H1 (cell line): ENCODE data around the gene ZFTA. TPM values are rescaled to one million over a fixed set of nuclear protein-coding genes. Genes with fewer than 3 reads are reported as not detected.

Experiments
- ASH2L ChIP-seq: fragments of 200-600, 300-600 bp; sonication (generic); IDR thresholded peaks from one replicate; pipeline ENCODE4 v1.7.1; 2017; ENCODE audit warnings: low read length
- BCL11A ChIP-seq, 2 experiments: IDR thresholded peaks; one replicate each; pipeline ENCODE4 v1.6.1; 2011; ENCODE audit warnings: low read depth in 2 of 2, low read length in 2 of 2, mild to moderate bottlenecking in 2 of 2
- CBX5 ChIP-seq: fragments of 300-800, 300-1000 bp; sonication (generic); IDR thresholded peaks from 2 replicates; pipeline ENCODE4 v1.7.1; 2016; ENCODE audit warnings: antibody characterized with exemption, low read length, low read depth
- CHD1 ChIP-seq: IDR thresholded peaks from 2 replicates; pipeline ENCODE4 v1.6.1; 2012; ENCODE audit warnings: low read depth, low read length, improper control_type of control experiment
- CREB1 ChIP-seq: IDR thresholded peaks from 2 replicates; pipeline ENCODE4 v1.6.1; 2012; ENCODE audit warnings: inconsistent platforms
- CTBP2 ChIP-seq: IDR thresholded peaks from 2 replicates; pipeline ENCODE4 v1.7.0; 2011; ENCODE audit warnings: borderline replicate concordance, mild to moderate bottlenecking, moderate library complexity, mixed read lengths, low read length; ENCODE audit not compliant: insufficient read depth, insufficient read length
- CTCF ChIP-seq, 3 experiments: IDR thresholded peaks; 1 replicate in 2 of 3; 2 replicates in 1 of 3; pipeline versions ENCODE4 v1.5.1 to v1.6.1; 2011; ENCODE audit warnings: low read length in 3 of 3, mild to moderate bottlenecking in 3 of 3, inconsistent platforms in 2 of 3, low read depth in 1 of 3, moderate library complexity in 1 of 3; ENCODE audit not compliant: insufficient read depth in 1 of 3; ENCODE audit errors: control extremely low read depth in 1 of 3
- FOSL1 ChIP-seq: IDR thresholded peaks from 2 replicates; pipeline ENCODE4 v1.6.1; 2011; ENCODE audit warnings: mild to moderate bottlenecking, low read depth, low read length, moderate library complexity; ENCODE audit not compliant: insufficient read depth
- HDAC2 ChIP-seq, 2 experiments: fragments of 300-600 bp in 1 of 2; sonication (generic) in 1 of 2; IDR thresholded peaks; 2 replicates each; pipeline ENCODE4 v1.6.1; 2011 to 2012; ENCODE audit warnings: low read depth in 2 of 2, low read length in 2 of 2, mild to moderate bottlenecking in 2 of 2, moderate library complexity in 2 of 2, borderline replicate concordance in 1 of 2, inconsistent platforms in 1 of 2
- JUN ChIP-seq: IDR thresholded peaks from 2 replicates; pipeline ENCODE4 v1.6.1; 2011; ENCODE audit warnings: low read depth, mild to moderate bottlenecking, improper control_type of control experiment, low read length
- MAFK ChIP-seq: IDR thresholded peaks from 2 replicates; pipeline ENCODE4 v1.6.1; 2012; ENCODE audit warnings: low read depth, mild to moderate bottlenecking, improper control_type of control experiment, low read length
- POLR2A ChIP-seq, 2 experiments: IDR thresholded peaks; 1 replicate in 1 of 2; 2 replicates in 1 of 2; pipeline ENCODE4 v1.6.1; 2011; ENCODE audit warnings: low read depth in 2 of 2, low read length in 2 of 2, mild to moderate bottlenecking in 2 of 2; ENCODE audit errors: control extremely low read depth in 1 of 2
- POLR2AphosphoS5 ChIP-seq: IDR thresholded peaks from 2 replicates; pipeline ENCODE4 v1.6.1; 2011; ENCODE audit warnings: low read depth, low read length
- RFX5 ChIP-seq: IDR thresholded peaks from 2 replicates; pipeline ENCODE4 v1.6.1; 2011; ENCODE audit warnings: low read depth, low read length, improper control_type of control experiment, borderline replicate concordance
- SAP30 ChIP-seq: fragments of 300-600 bp; sonication (generic); IDR thresholded peaks from 2 replicates; pipeline ENCODE4 v1.7.1; 2012; ENCODE audit warnings: low read length, moderate library complexity, mild to moderate bottlenecking, inconsistent platforms; ENCODE audit not compliant: insufficient read depth, insufficient replicate concordance
- SIN3A ChIP-seq, 2 experiments: IDR thresholded peaks in 1 of 2; conservative IDR thresholded peaks in 1 of 2; 2 replicates each; pipeline ENCODE4 v1.6.1; 2011 to 2012; ENCODE audit warnings: low read length in 2 of 2, improper control_type of control experiment in 1 of 2, low read depth in 1 of 2, mild to moderate bottlenecking in 1 of 2
- SP1 ChIP-seq: IDR thresholded peaks from 2 replicates; pipeline ENCODE4 v1.6.1; 2011; ENCODE audit warnings: low read depth, low read length
- SUZ12 ChIP-seq: fragments of 200-600 bp; sonication (generic); IDR thresholded peaks from 2 replicates; pipeline ENCODE4 v1.6.1; 2012; ENCODE audit warnings: mild to moderate bottlenecking, inconsistent platforms, low read length, moderate library complexity, mixed read lengths
- TAF7 ChIP-seq: optimal IDR thresholded peaks from 2 replicates; pipeline ENCODE3; 2011; ENCODE audit warnings: low read depth, mild to moderate bottlenecking, inconsistent platforms, low read length, moderate library complexity, borderline replicate concordance
- TBP ChIP-seq: IDR thresholded peaks from 2 replicates; pipeline ENCODE4 v1.6.1; 2011; ENCODE audit warnings: low read depth, low read length, improper control_type of control experiment
- TCF12 ChIP-seq: IDR thresholded peaks from 2 replicates; pipeline ENCODE4 v1.6.1; 2011; ENCODE audit warnings: low read depth, mild to moderate bottlenecking, low read length
- ZNF274 ChIP-seq: IDR thresholded peaks from 2 replicates; pipeline ENCODE4 v1.7.0; 2012; ENCODE audit warnings: low read length, borderline replicate concordance; ENCODE audit errors: extremely low read depth
- polyA plus RNA-seq, 7 experiments: library from polyadenylated mRNA; depleted of rRNA in 3 of 7; stranded (reverse) in 5 of 7; unstranded in 2 of 7; fragments of >200 nt in 5 of 7; fragments of 200-250 nt in 2 of 7; gene quantifications; 1 replicate in 5 of 7; 2 replicates in 1 of 7; 4 replicates in 1 of 7; pipeline versions ENCODE4 v1.2.1 to v1.2.3, GENCODE V29; 2011 to 2013; ENCODE audit warnings: missing spikeins in 2 of 7, mixed read lengths in 2 of 7
- total RNA-seq: library from RNA; stranded (reverse); fragmentation: NEBNext Ultra II Directional; extraction: Animal tissue kit (Norgen Biotek cat#: 25700); gene quantifications from 2 replicates; pipeline ENCODE4 v1.2.1, GENCODE V29; 2021

The ZFTA gene
- total and polyA plus RNA-seq, 2 of the 8 experiments (the other 6 are each of a cell fraction or from before 2014, with no cell fraction given), result 9.5 to 34.0 TPM

DNA sequence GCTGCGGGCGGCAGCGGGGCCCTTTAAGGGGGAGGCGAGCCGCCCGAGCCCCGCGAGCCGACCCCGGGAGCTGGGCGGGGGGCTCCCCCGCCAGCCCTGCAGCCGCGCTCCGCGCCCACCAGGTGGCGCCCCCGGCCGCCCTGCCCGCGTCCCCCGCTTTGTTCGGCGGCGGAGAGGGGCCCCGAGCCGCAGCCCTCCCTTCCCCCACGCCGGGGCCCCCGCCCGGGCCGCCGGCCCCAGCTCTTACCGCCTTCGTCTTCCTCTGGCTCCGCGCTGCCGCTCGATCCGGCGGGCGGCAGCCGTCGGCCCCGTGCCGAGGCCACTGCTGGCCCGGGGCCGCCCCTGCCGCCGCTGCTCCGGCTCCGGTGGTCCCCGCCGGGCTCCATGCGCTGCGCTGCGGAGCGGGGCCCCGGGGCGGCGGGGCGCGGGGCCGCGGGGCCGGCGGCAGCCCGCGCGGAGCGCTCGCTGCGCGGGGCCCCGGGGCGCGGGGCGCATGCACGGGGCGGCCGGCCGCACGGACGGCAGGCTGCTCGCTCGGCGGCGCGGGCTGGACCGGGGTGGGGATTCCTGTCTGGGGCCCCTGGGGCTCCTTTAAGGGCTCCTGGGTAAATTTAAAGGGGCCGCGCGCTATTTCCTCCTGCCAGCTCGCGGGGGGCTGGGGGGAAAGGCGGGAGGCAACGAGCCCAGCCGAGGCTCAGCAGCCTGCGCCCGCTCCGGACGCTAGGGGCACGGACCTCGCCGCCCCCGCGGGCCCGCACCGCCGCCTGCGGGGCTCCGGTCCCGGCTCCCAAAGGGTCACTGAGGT, at the start of gene ZFTA (continued):
- TF ChIP-seq FOSL1 (no peak), POLR2AphosphoS5 (no peak), TAF7 (peak; percentile 21), SUZ12 (no peak), SP1 (no peak), SAP30 (no peak), RFX5 (no peak), HDAC2 (IDR thresholded peaks at IDR 0.05; ENCODE audit: borderline replicate concordance in 1 of 2, low read depth in 2 of 2, low read length in 2 of 2) (no peak), TCF12 (no peak), BCL11A (IDR thresholded peaks at IDR 0.05; ENCODE audit: low read depth in 2 of 2, low read length in 2 of 2) (no peak), CTBP2 (no peak), JUN (no peak), CREB1 (no peak), POLR2A (IDR thresholded peaks at IDR 0.05; ENCODE audit: control extremely low read depth in 1 of 2, low read depth in 2 of 2, low read length in 2 of 2) (peak in 1 of 2 experiments; percentile 23; a peak in 1 of 3 replicates), TBP (no peak), ASH2L (no peak), MAFK (no peak), CTCF (IDR thresholded peaks at IDR 0.05; ENCODE audit: control extremely low read depth in 1 of 3, insufficient read depth in 1 of 3, low read depth in 1 of 3, low read length in 3 of 3) (peak in 2 of 3 experiments; percentile 55 to 73; a peak in 3 of 4 replicates), SIN3A (conservative IDR thresholded peaks at IDR 0.05 in 1 of 2, IDR thresholded peaks at IDR 0.05 in 1 of 2; ENCODE audit: low read depth in 1 of 2, low read length in 2 of 2) (0 out of 4 replicates have a peak, but pooled peaks of 1 of the 2 experiments have one; percentile 31), CHD1 (no peak), ZNF274 (no peak), CBX5 (no peak)
